HepG2 (cell line): ENCODE results near the gene PKDREJ. TPM values are rescaled to one million over a fixed set of nuclear protein-coding genes. Genes with fewer than 3 reads are reported as not detected.

Experiments
- ATF5 ChIP-seq: sonication (generic); formaldehyde crosslinking; IDR thresholded peaks from 2 replicates; pipeline ENCODE4 v1.4.0; 2020; ENCODE audit warnings: mild to moderate bottlenecking, low read depth, missing genetic modification reagents
- DDIT3 ChIP-seq: sonication (generic); formaldehyde crosslinking; IDR thresholded peaks from 2 replicates; pipeline ENCODE4 v1.4.0; 2020; ENCODE audit warnings: mild to moderate bottlenecking, missing genetic modification reagents
- ELK4 ChIP-seq: sonication (generic); formaldehyde crosslinking; IDR thresholded peaks from 2 replicates; pipeline ENCODE4 v1.9.0; 2021; ENCODE audit warnings: missing genetic modification reagents, borderline replicate concordance
- FOXJ3 ChIP-seq: sonication (generic); formaldehyde crosslinking; IDR thresholded peaks from 2 replicates; pipeline ENCODE4 v1.4.0; 2020; ENCODE audit warnings: missing genetic modification reagents, mild to moderate bottlenecking, borderline replicate concordance
- HNRNPL ChIP-seq: fragments of 200-400 bp; formaldehyde crosslinking; IDR thresholded peaks from 2 replicates; pipeline ENCODE4 v1.6.1; 2017; ENCODE audit warnings: mild to moderate bottlenecking, low read depth, low read length
- KMT2A ChIP-seq: sonication (generic); formaldehyde crosslinking; IDR thresholded peaks from 2 replicates; pipeline ENCODE4 v1.4.0; 2020; ENCODE audit warnings: missing genetic modification reagents
- MBD4 ChIP-seq: IDR thresholded peaks from 2 replicates; pipeline ENCODE4 v1.6.1; 2012; ENCODE audit warnings: low read length, inconsistent platforms, borderline replicate concordance
- NFE2L1 ChIP-seq: sonication (generic); formaldehyde crosslinking; IDR thresholded peaks from 2 replicates; pipeline ENCODE4 v1.4.0; 2020; ENCODE audit warnings: missing genetic modification reagents, mild to moderate bottlenecking, borderline replicate concordance
- NFYB ChIP-seq: sonication (generic); formaldehyde crosslinking; IDR thresholded peaks from 2 replicates; pipeline ENCODE4 v1.4.0; 2020; ENCODE audit warnings: missing genetic modification reagents
- PHF20 ChIP-seq: sonication (generic); formaldehyde crosslinking; IDR thresholded peaks from 2 replicates; pipeline ENCODE4 v1.5.0; 2020; ENCODE audit warnings: mild to moderate bottlenecking, missing genetic modification reagents
- REL ChIP-seq: sonication (generic); formaldehyde crosslinking; conservative IDR thresholded peaks from 2 replicates; pipeline ENCODE4 v1.8.0; 2022; ENCODE audit warnings: mild to moderate bottlenecking, missing genetic modification reagents, moderate library complexity
- U2AF1 ChIP-seq: fragments of 200-400 bp; formaldehyde crosslinking; optimal IDR thresholded peaks from 2 replicates; pipeline ENCODE3; 2017; ENCODE audit warnings: mild to moderate bottlenecking, low read depth, low read length
- ZGPAT ChIP-seq: IDR thresholded peaks from 2 replicates; pipeline ENCODE4 v1.6.1; 2016; ENCODE audit warnings: mild to moderate bottlenecking
- ZKSCAN8 ChIP-seq: IDR thresholded peaks from 2 replicates; pipeline ENCODE4 v1.6.1; 2016; ENCODE audit warnings: borderline replicate concordance, missing genetic modification reagents, missing compliant biosample characterization
- ZNF124 ChIP-seq: sonication (generic); formaldehyde crosslinking; IDR thresholded peaks from 2 replicates; pipeline ENCODE4 v1.4.0; 2020; ENCODE audit warnings: missing genetic modification reagents
- ZNF232 ChIP-seq: sonication (generic); formaldehyde crosslinking; IDR thresholded peaks from 2 replicates; pipeline ENCODE4 v1.4.0; 2020; ENCODE audit warnings: missing genetic modification reagents, borderline replicate concordance
- ZNF282 ChIP-seq: fragments of 450-650 bp; IDR thresholded peaks from 2 replicates; pipeline ENCODE4 v1.6.1; 2018; ENCODE audit not compliant: partially characterized antibody
- ZNF430 ChIP-seq: sonication (generic); formaldehyde crosslinking; IDR thresholded peaks from 2 replicates; pipeline ENCODE4 v1.9.0; 2021; ENCODE audit warnings: mild to moderate bottlenecking, missing genetic modification reagents
- ZNF687 ChIP-seq: sonication (generic); formaldehyde crosslinking; IDR thresholded peaks from 2 replicates; pipeline ENCODE4 v1.5.1; 2020; ENCODE audit warnings: mild to moderate bottlenecking, missing genetic modification reagents, moderate library complexity
- ZNF7 ChIP-seq: IDR thresholded peaks from 2 replicates; pipeline ENCODE4 v1.6.1; 2016; ENCODE audit warnings: missing biosample characterization, missing genetic modification reagents
- ZNF879 ChIP-seq: sonication (generic); formaldehyde crosslinking; IDR thresholded peaks from 2 replicates; pipeline ENCODE4 v1.8.1; 2023; ENCODE audit warnings: missing genetic modification reagents
- ZZZ3 ChIP-seq: sonication (generic); formaldehyde crosslinking; IDR thresholded peaks from 2 replicates; pipeline ENCODE4 v1.4.0; 2020; ENCODE audit warnings: missing genetic modification reagents, mild to moderate bottlenecking, borderline replicate concordance
- polyA plus RNA-seq, 8 experiments: library from polyadenylated mRNA; depleted of rRNA in 3 of 8; stranded (reverse) in 7 of 8; unstranded in 1 of 8; fragments of >200 nt; fragmentation: Illumina TruSeq in 4 of 8; extraction: Trizol in 4 of 8; gene quantifications; 2 replicates each; pipeline versions ENCODE4 v1.2.1 to v1.2.3, GENCODE V29; 2011 to 2016; ENCODE audit warnings: low read depth in 4 of 8, missing spikeins in 1 of 8, mixed read lengths in 1 of 8; ENCODE audit not compliant: insufficient read depth in 1 of 8
- total RNA-seq, 5 experiments: library from RNA; depleted of rRNA; stranded (reverse); fragments of >200 nt; fragmentation: Illumina TruSeq; extraction: Trizol; gene quantifications; 2 replicates each; pipeline ENCODE4 v1.2.3, GENCODE V29; 2016; ENCODE audit warnings: low read depth in 1 of 5

Gene PKDREJ
- total and polyA plus RNA-seq, 2 of the 13 experiments (the other 11 are each of a cell fraction or from before 2014, with no cell fraction given), result not detected

GRCh38 chr22:46267431-46268279 lies 4.5 kb upstream of the PKDREJ start, which contains the start of gene TTC38 (continued):
- TF ChIP-seq ZNF879, result 0 out of 2 replicates have a peak, but pooled peaks have one; percentile 48
- TF ChIP-seq NFE2L1 (CRISPR knock-in tag), result no peak
- TF ChIP-seq ZNF282, result no peak
- TF ChIP-seq ATF5, result no peak
- TF ChIP-seq ZGPAT (CRISPR knock-in tag), result peak; percentile 78
- TF ChIP-seq MBD4, result no peak
- 0 out of 2 replicates have a peak, but pooled peaks have one; percentile 45 for TF ChIP-seq FOXJ3 (CRISPR knock-in tag)
- peak; percentile 89 for TF ChIP-seq REL (CRISPR knock-in tag)
- TF ChIP-seq ZNF430 (CRISPR knock-in tag), result no peak; the same call in 1 of the 2 replicates
- TF ChIP-seq DDIT3 (CRISPR knock-in tag), result no peak
- 0 out of 2 replicates have a peak, but pooled peaks have one; percentile 24 for TF ChIP-seq ZNF124 (CRISPR knock-in tag)
- TF ChIP-seq U2AF1, result peak; percentile 76
- TF ChIP-seq KMT2A (CRISPR knock-in tag), result peak; percentile 74
- peak; percentile 46; the same call in 1 of the 2 replicates for TF ChIP-seq ZZZ3 (CRISPR knock-in tag)
- no peak for TF ChIP-seq ZNF7 (CRISPR knock-in tag)
- no peak for TF ChIP-seq ELK4 (CRISPR knock-in tag)
- 0 out of 2 replicates have a peak, but pooled peaks have one; percentile 35 for TF ChIP-seq PHF20
- TF ChIP-seq ZNF687 (CRISPR knock-in tag), result peak; percentile 70
- TF ChIP-seq HNRNPL, result peak; percentile 64; the same call in 1 of the 2 replicates
- TF ChIP-seq ZKSCAN8 (CRISPR knock-in tag), result 0 out of 2 replicates have a peak, but pooled peaks have one; percentile 13
- TF ChIP-seq ZNF232 (CRISPR knock-in tag), result no peak
- peak; percentile 54 for TF ChIP-seq NFYB (CRISPR knock-in tag)
